ENCODE measurements around the gene CNOT4.
A peak's percentile ranks its signal among the peaks of the same experiment; 100 is the strongest.
"Not testable (repeated sequence)": the region's sequence is repeated elsewhere in the genome, so short reads cannot be mapped to it uniquely, and the experiment has no call there.

Gene CNOT4

DNA sequence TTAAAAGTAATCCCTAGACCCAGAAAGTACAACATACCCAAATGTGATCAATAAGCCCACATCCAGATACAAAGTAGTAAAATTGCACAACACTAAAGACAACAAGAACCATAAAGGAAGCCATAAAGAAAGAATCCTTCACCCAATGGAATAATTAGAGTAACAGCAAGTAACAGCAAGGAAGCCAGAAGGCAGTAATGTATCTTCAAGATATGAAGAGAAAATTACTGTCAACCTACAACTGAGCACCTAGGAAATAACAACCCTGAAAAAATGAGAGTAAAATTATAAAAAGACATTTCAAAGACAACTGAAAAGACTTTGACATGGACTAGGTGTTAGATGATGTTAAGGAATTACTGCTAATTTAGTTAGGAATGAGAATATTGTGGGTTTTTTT, 60.5 kb downstream of the CNOT4 start:
- DNase-seq, result no peak

DNA sequence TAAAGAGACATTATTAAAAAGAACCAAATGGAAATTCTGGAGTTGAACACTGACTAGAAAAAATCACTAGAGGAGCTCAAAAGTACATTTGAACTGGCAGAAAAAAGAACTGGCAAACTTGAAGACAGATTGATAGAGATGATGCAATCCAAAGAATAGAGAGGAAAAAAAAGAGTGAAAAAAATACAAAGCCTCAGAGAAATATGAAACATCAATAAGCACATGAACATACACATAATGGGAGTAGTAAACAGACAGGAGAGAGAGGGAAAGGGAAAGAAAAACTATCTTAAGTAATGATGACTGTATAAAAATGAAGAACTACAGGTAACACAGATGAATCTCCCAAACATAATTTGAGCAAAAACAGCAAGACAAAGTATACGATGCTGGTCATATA, 61.1 kb downstream of the CNOT4 start:
- DNase-seq, result no peak

DNA sequence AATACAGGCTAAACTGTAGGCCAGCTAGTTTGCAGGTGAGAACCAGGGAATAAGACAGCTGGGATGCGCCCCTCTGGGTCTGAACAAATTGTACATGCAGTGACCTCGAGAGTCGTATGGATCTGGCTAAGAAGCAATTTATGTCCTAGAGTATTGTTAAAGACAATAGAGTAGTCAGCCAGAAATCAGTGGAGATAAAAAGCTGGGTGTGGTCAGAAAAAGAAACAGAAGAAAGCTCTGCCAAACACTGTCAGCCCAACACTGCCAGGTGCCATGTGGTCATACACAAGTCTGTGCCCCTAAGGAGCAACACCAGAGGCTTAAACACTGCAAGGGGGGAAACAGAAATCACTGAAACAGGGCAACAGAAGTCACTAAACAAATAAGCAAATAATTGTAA, 62.2 kb downstream of the CNOT4 start:
- no peak for DNase-seq

DNA sequence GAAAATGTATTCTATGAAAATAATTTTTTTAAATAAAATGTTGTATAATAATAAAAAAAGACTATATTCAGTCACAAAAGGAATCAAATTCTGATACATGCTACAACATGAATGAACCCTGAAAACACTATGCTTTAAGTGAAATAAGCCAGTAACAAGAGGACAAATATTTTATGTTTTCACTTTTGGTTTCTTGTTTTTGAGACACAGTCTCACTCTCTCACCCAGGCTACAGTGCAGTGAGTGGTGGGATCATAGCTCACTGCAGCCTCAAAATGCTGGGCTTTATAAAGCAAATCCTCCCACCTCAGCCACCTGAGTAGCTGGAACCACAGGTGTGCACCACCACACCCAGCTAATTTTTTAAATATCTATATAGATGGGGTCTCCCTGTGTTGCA, 64.2 kb downstream of the CNOT4 start:
- no peak for DNase-seq

DNA sequence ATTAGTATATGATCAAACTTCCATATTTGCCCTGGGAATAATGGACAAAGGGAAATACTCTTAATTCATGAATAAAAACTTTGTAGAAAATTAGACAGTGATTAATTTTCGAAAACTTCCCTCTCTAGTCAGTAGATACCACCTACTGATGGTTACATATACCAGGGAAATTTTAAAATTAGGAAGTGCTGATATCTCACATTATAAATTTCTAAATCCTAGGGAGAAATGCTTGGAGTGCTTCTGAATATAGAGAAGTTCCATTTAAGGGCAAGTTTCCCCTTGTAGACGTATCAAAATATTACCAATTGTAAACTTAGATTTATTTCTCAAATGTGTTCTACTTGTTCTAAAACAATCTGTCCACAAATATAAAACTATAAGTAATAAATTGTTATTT, 64.6 kb downstream of the CNOT4 start:
- DNase-seq, result not testable (repeated sequence)

DNA sequence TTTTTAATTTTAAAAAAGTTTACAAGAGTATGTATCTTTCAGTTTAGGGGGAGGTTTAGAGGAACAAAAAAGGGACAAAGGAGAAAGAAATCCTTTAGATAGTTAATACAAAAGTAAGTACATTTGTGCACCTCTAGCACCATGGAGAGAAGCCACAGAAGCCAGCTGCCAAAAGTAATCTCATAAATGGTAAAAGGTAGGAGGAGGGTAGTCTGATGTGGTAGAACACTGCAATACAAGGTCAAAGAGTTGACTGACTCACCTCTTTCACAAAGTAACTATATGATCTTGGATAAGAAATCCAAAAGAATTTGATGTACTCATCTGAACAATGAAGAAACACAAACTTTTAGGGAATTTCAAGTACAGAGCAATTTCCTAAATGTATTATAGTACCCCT, 68.1 kb downstream of the CNOT4 start:
- DNase-seq, result no peak

DNA sequence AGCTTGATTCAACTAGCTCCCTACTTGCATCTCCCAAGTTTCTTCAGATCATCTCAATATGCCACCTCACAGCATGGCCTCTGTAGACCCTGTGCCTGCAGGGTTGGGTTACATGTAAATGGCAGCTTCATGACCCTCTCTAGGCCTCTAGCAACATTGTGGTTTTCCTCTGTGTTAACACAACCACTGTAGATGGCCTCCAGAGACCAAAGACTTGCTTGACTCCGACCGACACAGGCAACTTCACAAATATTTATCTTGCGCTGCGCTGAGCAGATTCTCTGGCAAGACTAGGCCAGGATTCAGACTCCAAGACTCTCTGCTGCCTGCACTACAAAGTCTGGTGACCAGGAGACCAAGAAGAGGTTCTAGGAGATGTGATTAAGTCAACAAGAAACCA, 75.9 kb downstream of the CNOT4 start:
- DNase-seq, result no peak

DNA sequence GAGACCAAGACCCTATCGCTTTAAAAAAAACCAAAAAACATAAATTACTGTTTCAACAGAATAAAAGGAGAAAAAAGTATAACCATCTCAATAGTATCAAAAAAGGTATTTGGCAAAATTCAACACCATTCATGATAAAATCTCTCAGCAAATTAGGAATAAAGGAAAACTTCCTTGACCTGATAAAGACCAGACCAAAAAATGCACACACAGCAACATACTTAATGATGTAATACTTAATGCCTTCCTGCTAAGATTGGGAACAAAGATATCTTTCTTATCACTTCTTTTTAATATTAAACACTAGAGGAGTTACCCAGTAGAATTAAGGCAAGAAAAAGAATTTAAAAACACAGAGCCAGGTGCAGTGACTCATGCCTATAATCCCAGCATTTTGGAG, 79.3 kb downstream of the CNOT4 start:
- no peak for DNase-seq

DNA sequence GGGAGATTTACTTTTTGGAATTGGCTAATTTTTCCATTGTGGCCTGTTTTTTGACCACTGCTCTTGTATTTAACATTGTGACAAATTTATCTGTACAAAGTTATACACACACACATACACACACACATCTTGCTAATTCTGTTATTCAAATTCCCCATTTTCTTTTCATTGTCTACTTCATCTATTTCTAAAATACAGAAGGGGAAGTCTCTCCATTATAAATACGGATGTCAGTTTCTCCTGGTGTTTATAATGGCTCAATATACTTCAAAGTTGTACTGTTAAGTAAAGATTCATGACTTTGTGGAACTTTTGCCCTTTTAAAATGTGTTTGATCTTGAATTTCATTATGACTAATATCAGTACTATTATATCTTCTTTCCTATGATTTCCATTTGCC, 81.0 kb downstream of the CNOT4 start:
- no peak for DNase-seq

DNA sequence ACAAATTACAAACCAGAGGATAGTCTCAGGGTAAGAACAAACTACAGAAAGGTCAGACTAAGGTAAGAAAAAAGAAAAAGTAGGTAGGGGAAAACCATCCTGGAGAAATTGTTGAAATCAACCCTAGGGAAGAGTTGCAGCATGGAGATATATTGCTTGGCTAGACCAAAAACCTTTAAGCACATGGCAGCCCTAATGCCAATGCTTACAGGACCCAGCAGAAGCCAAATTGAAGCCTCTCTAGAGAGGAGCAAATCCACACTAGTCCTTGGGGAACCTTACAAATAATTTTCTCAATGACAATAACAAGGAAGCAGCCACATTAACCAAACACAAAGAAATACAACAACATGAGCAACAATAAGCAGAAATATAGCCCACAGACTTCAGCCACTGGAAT, 81.9 kb downstream of the CNOT4 start:
- DNase-seq, result no peak

DNA sequence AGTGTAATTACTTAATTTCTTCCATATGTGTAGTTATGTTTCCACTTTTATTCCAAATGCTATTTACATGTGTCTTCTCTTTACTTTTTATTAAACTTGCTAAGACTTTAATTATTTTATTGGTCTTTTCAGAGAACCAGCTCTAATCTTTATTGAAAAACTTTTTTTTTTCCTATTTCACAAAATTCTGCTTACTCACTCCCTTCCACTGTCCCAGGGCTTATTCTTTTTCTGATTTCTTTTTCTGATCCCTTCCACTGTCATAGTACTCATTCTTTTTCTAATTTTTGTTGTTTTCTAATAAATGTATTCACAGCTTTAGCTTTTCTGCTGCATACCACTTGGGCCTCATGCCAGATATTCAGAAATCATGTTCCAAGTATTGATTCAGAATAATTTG, 82.7 kb downstream of the CNOT4 start:
- DNase-seq, result no peak

DNA sequence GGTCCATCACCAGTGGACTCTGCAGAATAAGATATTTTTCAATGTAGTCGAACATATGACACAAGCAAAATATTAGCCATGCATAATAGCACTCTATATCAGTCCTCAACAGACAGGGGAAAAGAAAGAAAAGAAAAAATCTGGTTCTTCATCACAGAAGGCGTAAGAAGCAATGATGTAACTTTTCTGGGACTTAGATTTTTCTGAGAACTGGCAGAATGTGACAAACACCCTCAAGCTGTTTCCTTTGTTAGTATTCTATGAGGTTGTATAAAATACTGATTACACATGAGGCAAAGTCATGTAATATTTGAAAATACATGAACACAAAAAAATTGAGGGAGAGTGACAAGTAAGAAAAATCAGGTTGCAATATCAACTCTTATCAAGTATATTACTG, 84.9 kb downstream of the CNOT4 start:
- no peak for DNase-seq

DNA sequence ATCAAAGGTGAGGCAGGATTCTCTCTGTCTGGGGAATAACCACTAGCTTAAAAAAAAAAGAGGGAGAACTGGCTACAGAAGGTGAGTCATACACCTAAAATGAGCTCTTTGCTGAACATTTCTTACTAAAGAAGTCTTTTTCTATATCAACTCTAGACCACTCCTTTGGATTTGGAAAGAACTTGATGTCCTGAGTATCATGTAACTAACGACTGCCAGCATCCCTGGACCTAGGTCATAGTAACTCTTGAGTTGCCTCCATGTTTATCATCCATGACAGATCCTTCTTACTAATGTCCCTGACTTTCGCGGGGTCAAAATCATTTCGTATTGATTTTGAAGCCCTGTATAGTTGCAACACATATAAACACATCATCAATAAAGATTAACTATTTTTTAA, 89.1 kb downstream of the CNOT4 start:
- DNase-seq, result no peak

DNA sequence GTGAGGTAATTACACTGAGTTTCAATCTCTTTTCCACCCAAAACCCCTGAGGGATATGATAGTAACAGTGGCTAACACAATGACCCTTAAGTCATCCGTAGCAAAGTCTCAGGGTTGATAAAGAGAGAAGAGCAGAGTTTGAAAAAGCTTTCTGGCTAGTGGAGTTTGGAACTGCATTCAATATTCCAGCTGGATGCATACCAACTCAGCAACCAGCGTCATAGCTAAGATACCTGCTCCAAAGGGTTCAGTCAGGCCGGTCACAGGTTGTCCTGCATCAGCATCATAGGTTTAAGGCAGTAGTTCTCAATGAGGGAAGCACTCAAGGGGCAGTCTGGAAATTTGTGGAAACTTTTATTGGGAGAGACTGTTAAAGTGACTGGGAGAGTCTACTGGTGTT, 93.5 kb downstream of the CNOT4 start:
- no peak for DNase-seq

DNA sequence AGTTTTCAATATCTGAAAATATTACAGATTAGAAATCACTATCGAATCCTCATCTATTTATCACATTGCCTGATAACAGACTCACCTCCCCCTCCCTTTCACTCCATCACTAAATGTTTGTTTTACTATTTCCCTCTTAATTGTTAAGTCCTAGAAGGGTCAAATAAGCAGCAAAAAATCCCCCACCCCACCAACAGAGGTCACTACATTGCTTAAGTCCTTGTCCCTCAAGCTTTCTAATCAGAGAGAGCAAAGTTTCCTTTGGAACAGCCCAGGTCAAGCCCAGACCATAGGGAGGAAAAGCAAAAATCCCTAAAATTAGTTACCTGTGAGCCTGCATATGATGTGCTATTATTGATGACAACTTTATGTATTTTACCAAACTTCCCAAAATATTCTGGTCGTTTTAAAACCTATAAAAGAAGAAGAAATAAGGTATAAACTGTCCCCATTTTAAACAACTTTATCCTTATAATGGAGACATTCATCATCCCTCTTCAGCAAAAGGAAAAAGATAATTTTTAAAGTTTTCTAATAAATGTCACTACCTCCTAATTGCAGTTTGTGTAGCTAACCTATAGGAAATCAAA, 95.0 kb downstream of the CNOT4 start:
- peak; percentile 30 for DNase-seq

DNA sequence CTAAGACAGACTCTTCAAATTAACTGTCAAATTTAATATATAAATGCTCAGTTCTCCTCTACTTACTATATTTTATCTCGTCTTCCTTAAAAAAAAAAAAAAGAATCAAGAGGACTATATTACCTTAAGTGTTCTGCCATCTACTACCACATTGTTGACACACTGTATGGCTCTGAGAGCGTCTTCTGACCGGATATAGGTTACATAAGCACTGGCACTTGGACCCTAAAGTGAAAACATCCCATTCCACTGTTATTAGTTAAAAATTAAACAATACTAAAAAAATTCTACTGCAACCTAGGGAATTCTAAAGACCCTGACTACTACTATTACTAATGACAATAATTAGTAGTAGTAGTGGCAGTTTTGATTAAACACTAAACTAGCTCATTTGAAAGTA, 95.7 kb downstream of the CNOT4 start:
- no peak for DNase-seq

DNA sequence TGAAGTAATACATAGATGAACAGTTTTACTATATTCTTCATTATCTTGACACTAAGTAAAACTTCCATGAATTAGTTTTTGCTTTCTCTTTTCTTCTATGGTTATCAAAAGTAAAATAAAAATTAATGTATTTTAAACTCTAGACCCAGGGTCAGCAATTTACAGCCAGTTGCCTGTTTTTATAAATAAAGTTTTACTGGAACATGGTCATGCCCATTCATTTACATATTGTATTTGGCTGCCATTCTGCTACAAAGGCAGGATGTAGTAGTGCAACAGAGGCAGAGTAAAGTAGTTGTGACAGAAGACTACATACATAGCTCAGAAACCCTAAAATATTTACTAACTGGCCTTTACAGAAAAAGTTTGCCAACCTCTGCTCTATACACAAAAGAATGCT, 98.8 kb downstream of the CNOT4 start:
- DNase-seq, result no peak

DNA sequence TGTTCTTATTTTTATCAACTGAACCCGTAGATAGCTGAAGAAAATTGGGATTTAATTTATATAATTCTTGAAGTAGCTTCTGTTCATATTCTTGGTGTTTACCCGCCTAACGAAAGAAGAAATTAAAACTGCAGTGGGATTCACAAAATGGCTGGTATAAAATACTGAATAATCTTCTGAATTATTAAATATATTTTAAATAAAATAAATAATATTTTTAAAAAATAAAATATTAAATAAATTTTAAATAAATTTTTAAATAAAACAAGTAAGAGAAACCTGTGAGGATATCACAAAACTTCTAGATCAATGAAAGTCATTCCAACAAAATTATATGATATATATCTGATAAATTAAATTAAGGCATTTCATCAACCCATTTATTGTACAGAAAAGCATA, 99.4 kb downstream of the CNOT4 start:
- no peak for DNase-seq

DNA sequence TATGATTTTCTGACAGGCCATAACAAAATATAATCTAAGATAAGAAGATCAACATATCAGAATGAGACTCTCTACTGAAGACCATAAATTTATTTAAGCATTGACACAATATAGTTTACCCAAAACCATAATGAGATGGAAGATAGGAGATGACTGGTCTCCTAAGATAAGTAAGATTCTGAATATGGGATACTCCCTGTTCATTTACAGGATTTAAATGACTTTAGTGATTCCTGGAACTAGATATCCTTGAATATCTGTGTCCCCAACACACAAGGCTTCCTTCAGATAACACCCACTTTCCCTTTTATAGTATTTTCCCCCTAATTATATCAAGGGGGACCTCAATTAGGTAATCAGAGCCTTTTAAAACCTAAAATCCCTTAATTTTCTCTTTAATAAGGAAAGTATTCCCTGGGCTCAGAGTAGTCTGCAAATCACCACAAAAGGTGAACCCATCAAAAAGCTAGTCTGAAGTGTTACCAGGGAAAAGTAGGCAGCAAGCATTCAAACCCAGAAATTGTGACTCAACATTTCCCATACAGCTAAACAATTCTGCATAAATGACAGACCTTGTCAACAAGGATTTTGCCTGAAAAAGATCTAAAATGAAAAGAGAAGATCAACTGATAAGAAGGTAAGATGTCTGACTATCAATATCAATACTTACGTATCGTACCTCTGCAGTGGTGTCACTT, 99.9 kb downstream of the CNOT4 start:
- DNase-seq, result no peak

DNA sequence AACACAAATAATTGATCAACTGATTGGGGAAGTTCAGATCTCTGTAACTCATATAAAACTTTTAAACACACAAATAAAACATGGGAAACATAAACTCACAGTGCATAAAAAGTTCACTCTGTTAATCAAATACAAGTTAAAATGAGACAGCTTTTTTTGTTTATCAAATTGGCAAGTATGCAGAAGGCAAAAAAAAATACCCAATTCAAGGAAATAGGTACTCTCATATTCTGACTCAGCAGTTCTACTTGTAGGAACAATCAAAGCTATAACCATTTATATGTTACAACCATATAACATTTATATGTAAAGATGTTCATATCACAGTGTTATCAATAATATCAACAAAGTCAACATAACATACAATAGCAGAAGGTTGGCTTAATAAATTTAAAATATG, 102.0 kb downstream of the CNOT4 start:
- no peak for DNase-seq

DNA sequence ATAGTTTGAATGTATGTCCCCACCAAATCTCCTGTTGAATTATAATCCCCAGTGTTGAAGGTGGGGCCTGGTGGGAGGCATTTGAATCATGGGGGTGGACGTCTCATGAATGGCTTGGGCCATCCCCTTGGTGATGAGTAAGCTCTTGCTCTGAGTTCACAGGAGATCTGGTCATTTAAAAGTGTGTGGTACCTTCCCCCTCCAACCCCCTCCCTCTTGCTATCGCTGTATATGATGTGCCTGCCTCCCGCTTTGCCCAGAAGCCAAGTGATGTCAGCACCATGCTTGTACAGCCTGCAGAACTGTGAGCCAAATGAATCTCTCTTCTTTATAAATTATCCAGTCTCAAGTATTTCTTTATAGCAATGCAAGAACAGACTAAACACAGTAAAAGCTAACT, 103.0 kb downstream of the CNOT4 start:
- no peak for DNase-seq

DNA sequence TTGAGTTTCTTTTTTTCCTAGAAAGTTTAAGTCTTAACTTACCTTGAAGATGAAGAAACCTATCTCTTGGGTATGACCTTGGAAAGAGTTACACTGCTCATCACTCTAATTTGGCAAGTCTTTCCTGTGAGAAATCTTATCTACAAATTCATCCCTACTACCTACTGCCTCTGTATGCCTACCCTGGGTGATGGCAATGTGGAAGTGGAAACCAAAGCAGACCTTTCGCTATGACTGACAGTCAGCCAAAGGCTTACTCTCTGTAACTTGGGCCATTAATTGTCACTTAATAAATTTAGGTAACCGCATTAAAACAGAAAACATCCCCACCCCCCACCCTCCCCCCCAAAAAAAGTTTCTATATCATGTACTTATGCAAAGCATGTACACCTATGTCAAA, 103.9 kb downstream of the CNOT4 start:
- no peak for DNase-seq

DNA sequence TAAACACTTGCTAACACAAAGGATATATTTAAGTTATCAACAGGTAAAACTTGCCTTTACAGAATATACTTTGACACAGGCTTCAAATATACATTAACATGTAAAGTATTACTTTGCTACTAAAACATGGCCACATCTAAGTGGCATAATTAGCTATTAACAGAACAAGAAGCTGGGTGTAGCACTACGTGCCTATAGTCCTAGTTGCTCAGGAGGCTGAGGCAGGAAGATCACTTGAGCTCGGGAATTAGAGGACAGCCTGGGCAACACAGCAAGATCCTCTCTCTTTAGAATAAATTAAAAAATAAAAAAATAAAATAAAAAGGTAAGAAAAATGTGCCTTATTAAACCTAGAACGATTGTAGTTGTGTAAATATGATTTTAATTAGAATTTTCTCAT, 106.6 kb downstream of the CNOT4 start:
- DNase-seq, result no peak

DNA sequence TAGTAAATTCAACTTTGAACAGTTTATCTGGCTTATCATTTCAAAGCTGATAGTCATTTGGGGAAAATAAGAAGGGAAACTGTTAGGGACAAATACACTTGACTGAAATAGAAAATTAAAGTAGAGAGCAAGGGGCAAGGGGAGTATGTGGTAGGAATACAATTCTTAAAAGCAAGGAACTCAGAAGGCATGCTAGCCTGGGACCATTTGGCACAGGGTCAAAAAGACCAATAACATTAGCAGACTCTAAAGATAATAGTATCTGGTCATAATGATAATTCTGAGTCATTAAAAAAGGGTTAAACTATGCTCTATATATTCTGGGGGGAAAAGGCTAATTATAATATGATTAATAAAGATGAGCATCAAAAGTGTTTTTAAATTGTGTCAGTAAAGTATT, 112.2 kb downstream of the CNOT4 start:
- no peak for DNase-seq

DNA sequence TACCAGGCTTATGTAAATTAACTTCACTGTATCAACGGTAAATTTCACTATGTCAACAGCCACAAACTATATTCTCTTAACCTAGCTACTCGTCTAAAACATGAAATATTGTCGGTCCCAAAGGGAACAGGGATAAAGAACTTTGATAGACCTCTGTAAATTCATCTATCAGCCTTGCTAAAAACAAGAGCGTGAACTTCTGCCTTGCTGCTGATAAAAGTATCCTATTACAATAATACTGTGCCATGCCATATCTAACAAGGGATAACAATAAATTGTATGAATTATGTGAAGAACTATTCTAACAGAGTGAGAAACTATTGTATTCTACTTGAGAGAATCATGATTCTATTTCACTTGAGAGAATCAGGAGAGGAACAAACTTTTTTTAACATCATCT, 117.2 kb downstream of the CNOT4 start:
- DNase-seq, result no peak

All from CD4-positive, alpha-beta T cell treated with Interleukin-17A for 1 hour (primary cell).